Measurements from ENCODE around the gene IL19.

IL19 gene

GRCh38 chr1:206866062-206866461 lies 95.5 kb downstream of the IL19 start:
- DNase-seq: no peak

GRCh38 chr1:206867239-206867638 lies 96.7 kb downstream of the IL19 start:
- DNase-seq: no peak

- DNase-seq: no peak
These were observed 97.1 kb downstream of the IL19 start for GRCh38 chr1:206867716-206868115.

- no peak for DNase-seq
These were observed 97.7 kb downstream of the IL19 start for GRCh38 chr1:206868264-206868663.

GRCh38 chr1:206872139-206872538 lies 101.6 kb downstream of the IL19 start:
- DNase-seq: no peak

- DNase-seq: no peak
These were observed 103.1 kb downstream of the IL19 start for GRCh38 chr1:206873603-206874188.

GRCh38 chr1:206875752-206876377 lies 105.3 kb downstream of the IL19 start:
- DNase-seq: no peak

- no peak for DNase-seq
These were observed 107.9 kb downstream of the IL19 start for GRCh38 chr1:206878456-206878855.

GRCh38 chr1:206880314-206880713 lies 109.7 kb downstream of the IL19 start:
- DNase-seq: no peak

- no peak for DNase-seq
These were observed 112.0 kb downstream of the IL19 start for GRCh38 chr1:206882555-206882954.

GRCh38 chr1:206883160-206883559 lies 112.6 kb downstream of the IL19 start:
- no peak for DNase-seq

GRCh38 chr1:206883876-206884275 lies 113.3 kb downstream of the IL19 start:
- no peak for DNase-seq

GRCh38 chr1:206885341-206886060 lies 114.9 kb downstream of the IL19 start:
- DNase-seq: no peak

- DNase-seq: no peak
These were observed 116.3 kb downstream of the IL19 start for GRCh38 chr1:206886831-206887230.

- no peak for DNase-seq
These were observed 117.1 kb downstream of the IL19 start for GRCh38 chr1:206887701-206888100.

- DNase-seq: peak in 1 of 2 donors; percentile 31
These were observed 119.8 kb downstream of the IL19 start for GRCh38 chr1:206890125-206891060.

- no peak for DNase-seq
These were observed 120.8 kb downstream of the IL19 start for GRCh38 chr1:206891412-206891811.
